Fibroblast of skin of scalp (primary cell): ENCODE results near the gene USP24.

Experiments used
- DNase-seq: peaks from one replicate; pipeline ENCODE4 v3.0.0-alpha.2; 2013

The USP24 gene

GRCh38 chr1:55050283-55050682 is 164.9 kb downstream of the USP24 start:
- DNase-seq = peak; percentile 81

DNA sequence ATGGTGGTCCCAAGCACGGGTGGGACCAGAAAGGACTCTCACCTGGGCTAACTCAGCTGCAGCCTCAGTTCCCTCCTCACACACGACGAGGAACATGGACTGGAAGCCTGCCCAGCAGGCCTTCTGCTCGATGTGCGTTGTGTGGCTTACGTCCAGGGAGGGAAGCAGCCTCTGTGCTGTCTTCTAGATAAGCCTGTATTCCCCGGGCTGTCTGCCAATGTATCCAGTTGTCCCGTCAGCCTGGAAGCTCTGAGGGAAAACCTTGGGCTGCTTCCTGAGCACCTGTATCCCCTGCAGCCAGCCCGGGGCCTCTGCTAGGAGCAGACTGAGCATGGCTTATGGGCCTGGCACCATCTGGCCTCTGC is 165.3 kb downstream of the USP24 start:
- peak; percentile 38 for DNase-seq

GRCh38 chr1:55049271-55049913 is 165.8 kb downstream of the USP24 start:
- DNase-seq = no peak

GRCh38 chr1:55048453-55049270 is 166.5 kb downstream of the USP24 start:
- DNase-seq = no peak

DNA sequence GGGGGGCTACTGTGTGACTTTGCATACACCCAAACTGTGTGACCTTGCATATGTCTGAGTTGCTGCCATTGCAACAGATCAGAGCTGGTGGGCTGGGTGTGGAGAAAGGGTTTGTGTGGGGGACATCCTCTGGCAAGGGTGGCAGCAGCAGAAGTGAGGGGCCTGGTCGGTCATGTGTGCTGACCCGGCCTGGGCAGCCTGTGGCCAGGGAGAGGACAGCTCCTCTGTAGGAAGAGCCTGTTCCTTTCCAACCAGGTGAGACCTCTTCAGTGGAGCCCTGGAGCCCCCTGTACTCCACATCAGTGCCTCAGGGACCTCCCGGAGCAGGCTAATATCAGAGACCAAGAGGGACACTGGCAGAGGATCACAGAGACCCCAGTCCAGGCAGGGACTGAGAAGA is 167.6 kb downstream of the USP24 start:
- DNase-seq = no peak

GRCh38 chr1:55046871-55047270 is 168.3 kb downstream of the USP24 start:
- DNase-seq = no peak

GRCh38 chr1:55045430-55045829 is 169.7 kb downstream of the USP24 start:
- DNase-seq = no peak

DNA sequence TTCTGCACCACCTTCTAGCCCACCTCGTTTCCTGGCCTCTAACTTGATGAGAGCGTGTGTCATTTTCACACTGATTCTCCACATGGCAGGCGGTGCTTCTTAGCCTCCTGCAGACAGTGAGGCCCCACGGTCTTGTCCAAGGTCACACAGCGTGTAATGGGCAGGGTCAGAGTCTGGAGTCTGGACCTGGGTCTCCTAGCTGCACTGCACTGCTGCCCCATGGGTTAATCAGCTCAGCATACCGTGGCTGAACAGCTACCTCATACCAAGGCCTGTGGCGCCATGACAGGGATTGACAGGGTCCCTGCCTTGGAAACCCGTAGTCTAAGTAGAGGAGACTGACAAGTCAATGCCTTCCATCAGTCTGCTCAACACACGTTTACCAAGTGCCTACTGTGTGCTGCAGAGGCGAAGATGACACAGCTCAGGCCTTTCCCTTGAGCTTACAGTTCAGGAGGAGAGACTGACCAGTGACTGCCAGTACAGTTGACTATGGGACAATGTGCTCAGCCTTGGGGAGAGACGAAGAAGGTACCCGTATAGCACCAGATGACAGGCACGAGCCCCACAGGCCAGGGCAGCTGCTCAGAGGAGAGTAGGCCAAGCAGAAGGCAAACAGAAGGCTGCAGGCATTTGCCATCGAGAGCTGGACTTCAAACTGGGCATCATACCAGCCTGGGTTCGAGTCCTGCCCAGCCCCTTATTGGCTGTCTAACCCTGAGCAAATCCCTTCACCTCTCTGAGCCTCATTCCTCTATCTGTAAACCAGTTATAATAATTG is 170.4 kb downstream of the USP24 start:
- no peak for DNase-seq

DNA sequence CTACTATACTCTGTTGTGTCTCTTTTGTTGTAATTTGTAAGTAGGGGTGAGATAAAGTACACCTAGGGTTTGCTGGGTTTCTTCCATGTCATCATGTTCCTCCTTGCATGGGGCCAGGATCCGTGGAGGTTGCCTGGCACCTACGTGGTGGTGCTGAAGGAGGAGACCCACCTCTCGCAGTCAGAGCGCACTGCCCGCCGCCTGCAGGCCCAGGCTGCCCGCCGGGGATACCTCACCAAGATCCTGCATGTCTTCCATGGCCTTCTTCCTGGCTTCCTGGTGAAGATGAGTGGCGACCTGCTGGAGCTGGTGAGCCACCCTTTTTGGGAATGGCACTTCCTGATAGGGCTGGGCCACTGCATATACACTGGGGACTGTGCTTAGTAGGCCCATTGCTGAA is 171.4 kb downstream of the USP24 start:
- no peak for DNase-seq

GRCh38 chr1:55043011-55043410 is 172.2 kb downstream of the USP24 start:
- DNase-seq = no peak

DNA sequence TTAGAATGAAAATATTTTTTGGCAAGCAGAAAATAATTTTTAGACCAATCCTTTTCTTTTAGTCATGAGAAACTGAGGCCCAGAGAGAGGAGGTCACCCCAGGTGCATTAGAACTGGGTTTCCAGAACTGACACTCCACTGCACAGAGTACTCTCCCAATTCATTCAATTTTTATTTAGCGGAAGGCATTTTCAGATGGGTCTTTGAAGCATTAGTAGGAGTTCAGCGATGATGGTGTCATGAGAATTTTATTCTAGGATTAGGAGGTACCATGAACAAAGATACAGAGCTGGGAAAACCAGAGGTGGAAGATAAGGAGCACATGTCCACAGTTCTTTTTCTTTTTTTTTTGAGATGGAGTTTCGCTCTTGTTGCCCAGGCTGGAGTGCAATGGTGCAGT is 173.6 kb downstream of the USP24 start:
- DNase-seq = no peak

DNA sequence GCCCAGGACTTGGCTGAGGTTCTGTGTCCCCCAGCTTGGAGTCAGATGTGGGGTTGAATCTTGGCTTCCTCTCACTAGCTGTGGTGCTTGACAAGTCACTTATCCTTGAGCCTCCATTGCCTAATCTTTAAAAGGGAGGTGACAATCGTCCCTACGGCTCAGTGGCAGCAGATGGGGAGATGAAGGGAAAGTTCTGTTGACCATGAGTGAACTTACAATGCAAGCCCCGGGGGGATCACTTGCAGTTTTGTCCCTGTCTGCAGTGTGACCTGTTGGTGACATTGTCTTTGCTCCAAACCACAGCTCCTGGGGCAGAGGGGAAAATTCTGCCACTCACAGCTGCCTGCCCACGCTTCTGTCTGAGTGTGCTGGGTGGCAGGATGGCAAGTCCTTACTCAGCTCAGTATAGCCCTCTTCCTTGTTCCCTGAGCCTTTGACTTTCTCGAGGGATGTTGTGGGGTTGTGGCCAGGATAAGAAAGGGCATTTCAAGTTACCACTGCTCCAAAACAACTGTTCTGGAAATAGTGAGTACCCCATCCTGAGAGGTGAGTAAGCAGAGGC is 174.2 kb downstream of the USP24 start:
- DNase-seq = no peak

- no peak for DNase-seq
Measured at GRCh38 chr1:55040083-55040932, 174.9 kb downstream of the USP24 start.

DNA sequence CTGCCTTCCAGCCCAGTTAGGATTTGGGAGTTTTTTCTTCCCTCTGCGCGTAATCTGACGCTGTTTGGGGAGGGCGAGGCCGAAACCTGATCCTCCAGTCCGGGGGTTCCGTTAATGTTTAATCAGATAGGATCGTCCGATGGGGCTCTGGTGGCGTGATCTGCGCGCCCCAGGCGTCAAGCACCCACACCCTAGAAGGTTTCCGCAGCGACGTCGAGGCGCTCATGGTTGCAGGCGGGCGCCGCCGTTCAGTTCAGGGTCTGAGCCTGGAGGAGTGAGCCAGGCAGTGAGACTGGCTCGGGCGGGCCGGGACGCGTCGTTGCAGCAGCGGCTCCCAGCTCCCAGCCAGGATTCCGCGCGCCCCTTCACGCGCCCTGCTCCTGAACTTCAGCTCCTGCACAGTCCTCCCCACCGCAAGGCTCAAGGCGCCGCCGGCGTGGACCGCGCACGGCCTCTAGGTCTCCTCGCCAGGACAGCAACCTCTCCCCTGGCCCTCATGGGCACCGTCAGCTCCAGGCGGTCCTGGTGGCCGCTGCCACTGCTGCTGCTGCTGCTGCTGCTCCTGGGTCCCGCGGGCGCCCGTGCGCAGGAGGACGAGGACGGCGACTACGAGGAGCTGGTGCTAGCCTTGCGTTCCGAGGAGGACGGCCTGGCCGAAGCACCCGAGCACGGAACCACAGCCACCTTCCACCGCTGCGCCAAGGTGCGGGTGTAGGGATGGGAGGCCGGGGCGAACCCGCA is 175.7 kb downstream of the USP24 start, which contains the start of gene PCSK9:
Gene PCSK9, plus strand, starts transcription at position 207 of the 741 bp plus-strand sequence. Its CDS starts 290 bp downstream, at position 497.
- DNase-seq = peak; percentile 22

- DNase-seq = no peak
Measured at GRCh38 chr1:55038974-55039341, 176.2 kb downstream of the USP24 start.

DNA sequence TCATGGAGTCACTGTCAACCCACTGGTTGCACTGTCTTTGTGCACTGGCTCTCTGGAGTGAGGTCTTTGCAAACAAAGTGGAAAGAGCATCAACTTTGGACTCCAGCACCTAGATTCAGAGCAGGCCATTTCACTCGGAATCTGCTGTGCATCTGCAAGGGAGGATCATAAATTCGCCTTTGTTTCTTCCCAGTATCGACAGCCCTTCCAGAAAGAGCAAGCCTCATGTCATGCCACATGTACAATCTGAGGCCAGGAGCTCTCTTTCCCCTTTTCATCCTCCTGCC is 176.7 kb downstream of the USP24 start:
- no peak for DNase-seq

DNA sequence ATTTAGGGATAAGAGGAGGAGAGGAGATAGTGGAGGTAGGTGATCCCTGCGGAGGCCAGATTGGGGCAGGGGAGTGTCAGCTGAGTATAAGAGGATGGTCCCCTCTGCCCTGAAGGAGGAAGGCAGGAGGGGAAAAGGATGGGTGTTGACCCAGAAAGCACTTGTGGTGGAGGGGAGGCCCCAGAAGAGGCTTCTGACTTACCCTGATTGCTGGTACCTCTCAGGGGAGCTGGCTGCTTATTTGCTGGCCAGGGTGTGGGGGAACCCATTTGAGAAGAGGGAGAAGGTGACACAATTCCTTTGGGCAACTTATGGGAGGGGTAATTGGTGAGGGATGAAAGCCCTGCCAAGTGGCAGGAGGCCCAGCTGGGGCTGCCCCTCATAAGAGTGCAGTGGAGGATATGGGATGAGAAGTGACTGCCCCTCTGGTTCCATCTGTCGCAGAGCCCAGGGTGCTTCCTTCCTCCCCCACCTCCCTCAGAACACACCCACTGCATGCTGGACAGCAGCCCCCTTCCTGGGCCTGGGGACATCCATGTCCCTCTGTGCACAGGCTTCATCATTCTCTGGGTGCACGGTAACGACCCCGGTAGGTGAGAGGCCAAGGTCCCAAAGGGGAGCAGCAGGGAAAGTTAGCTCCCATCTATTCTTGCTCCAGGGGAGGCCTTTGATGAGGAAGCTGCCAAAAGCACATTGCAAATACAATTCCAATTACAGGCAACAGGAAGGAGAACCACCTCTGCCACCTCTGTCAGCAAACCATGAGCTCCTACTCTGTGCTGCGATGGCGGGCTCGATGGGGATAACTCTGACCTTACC is 177.2 kb downstream of the USP24 start:
- DNase-seq = no peak

GRCh38 chr1:55035904-55036303 is 179.3 kb downstream of the USP24 start:
- DNase-seq = no peak

DNA sequence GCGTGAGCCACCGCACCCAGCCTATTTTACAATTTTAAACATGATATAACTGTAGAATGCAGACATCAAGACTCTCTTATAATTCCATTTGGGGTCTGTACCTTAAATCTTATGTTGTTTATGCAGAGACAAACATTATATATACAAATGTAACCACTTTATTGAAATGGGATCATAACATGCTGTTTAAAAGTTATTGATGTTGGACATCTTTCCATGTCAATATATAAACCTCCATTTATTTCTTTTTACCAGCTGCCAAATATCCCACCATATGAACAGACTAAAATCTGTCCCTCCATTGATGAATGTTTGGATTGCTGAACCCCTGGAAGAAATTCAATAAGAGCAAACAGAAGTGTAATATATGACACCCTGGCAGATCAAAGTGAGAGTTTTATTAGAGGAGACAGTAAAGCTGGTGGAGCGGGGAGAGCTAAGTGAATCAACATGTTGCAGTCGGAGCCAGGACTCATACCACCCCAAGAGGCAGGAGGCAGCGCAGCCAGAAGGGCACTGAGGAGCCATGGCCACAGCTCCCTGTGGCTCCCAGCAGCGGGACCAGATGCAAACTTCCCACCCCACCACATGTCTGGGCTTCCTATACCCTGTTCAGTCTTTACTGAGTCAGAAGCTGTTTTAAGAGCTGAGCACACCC is 180.6 kb downstream of the USP24 start:
- peak; percentile 34 for DNase-seq

GRCh38 chr1:55033265-55033614 is 181.9 kb downstream of the USP24 start:
- DNase-seq = no peak
